ENCODE data around the gene MAP4K2. TPM values are rescaled to one million over a fixed set of nuclear protein-coding genes. Genes with fewer than 3 reads are reported as not detected.

Gene MAP4K2
- total and polyA plus RNA-seq, 12 donors: 4.6 to 19.9 (median 8.4) TPM

- Histone ChIP-seq H3K4me3 (peak within 1 kb of the TSS; percentile 20 to 53 (median 46)), H3K27ac (peak within 1 kb of the TSS; percentile 34 to 87 (median 82)), H3K36me3 (peaks cover 0 to 36% (median 15%) of the 10 kb centered on the region in 9 donors), H3K4me1 (peaks cover 33 to 79% (median 61%) of the 10 kb centered on the region in 9 donors), H3K27me3 (no peaks in the 10 kb centered on the region), H3K9me3 (no peaks in the 10 kb centered on the region)
- peak; percentile 76 to 88 (median 85) for ATAC-seq
- WGBS, 2 donors: 16 to 27% methylated on average over 24 of the region's 24 CpGs
- DNase-seq: peak; percentile 87 to 90
- intact Hi-C loops (cut with DNase I): no loop called here
- TF ChIP-seq CTCF (IDR thresholded peaks at IDR 0.05): no peak
Observed at GRCh38 chr11:64759722-64760719, 43.0 kb downstream of the MAP4K2 start, which contains the start of gene PYGM. Gene PYGM, minus strand, starts transcription at chr11:64759974. Its CDS starts 76 bp downstream, at chr11:64759898.

GRCh38 chr11:64759131-64759721 lies 43.8 kb downstream of the MAP4K2 start:
- no peaks in the 10 kb centered on the region for H3K9me3 ChIP-seq
- peaks cover 0 to 28% (median 7%) of the 10 kb centered on the region in 9 donors for H3K36me3 ChIP-seq
- DNase-seq (no peak), ATAC-seq (peak in 7 of 8 donors; percentile 0 to 38 (median 15))
- 36 to 39% methylated on average over 21 of the region's 21 CpGs for WGBS, 2 donors
- no peak for TF ChIP-seq CTCF (IDR thresholded peaks at IDR 0.05)
- intact Hi-C loops (cut with DNase I): no loop called here
- H3K4me3 ChIP-seq: peak overlapping the region; percentile 20 to 53 (median 46)
- H3K27me3 ChIP-seq: no peaks in the 10 kb centered on the region
- H3K27ac ChIP-seq: peak overlapping the region; percentile 34 to 87 (median 82)
- peaks cover 29 to 74% (median 54%) of the 10 kb centered on the region in 9 donors for H3K4me1 ChIP-seq

GRCh38 chr11:64758330-64759079 lies 44.5 kb downstream of the MAP4K2 start:
- Histone ChIP-seq H3K27ac (peak overlapping the region in 9 of 10 donors; percentile 69 to 87 (median 82)), H3K4me1 (peaks cover 22 to 67% (median 46%) of the 10 kb centered on the region in 9 donors), H3K9me3 (no peaks in the 10 kb centered on the region), H3K27me3 (no peaks in the 10 kb centered on the region), H3K36me3 (peaks cover 0 to 26% (median 3%) of the 10 kb centered on the region in 9 donors), H3K4me3 (peak overlapping the region in 9 of 10 donors; percentile 20 to 53 (median 49))
- 89% methylated on average over 15 of the region's 15 CpGs for WGBS, 2 donors
- ATAC-seq (no peak), DNase-seq (no peak)
- TF ChIP-seq CTCF (IDR thresholded peaks at IDR 0.05): no peak
- intact Hi-C loops (cut with DNase I): no loop called here

All from heart right ventricle (tissue), 16 donors.